Kidney glomerular epithelial cell (primary cell): ENCODE results near the gene MSMB.

ENCODE experiments used
- DNase-seq: peaks from one replicate; lab custom pipeline; 2025; lab: John Stamatoyannopoulos, UW

MSMB gene

GRCh38 chr10:46033602-46034011 is 12.5 kb downstream of the MSMB start:
- peak; percentile 70 for DNase-seq

DNA sequence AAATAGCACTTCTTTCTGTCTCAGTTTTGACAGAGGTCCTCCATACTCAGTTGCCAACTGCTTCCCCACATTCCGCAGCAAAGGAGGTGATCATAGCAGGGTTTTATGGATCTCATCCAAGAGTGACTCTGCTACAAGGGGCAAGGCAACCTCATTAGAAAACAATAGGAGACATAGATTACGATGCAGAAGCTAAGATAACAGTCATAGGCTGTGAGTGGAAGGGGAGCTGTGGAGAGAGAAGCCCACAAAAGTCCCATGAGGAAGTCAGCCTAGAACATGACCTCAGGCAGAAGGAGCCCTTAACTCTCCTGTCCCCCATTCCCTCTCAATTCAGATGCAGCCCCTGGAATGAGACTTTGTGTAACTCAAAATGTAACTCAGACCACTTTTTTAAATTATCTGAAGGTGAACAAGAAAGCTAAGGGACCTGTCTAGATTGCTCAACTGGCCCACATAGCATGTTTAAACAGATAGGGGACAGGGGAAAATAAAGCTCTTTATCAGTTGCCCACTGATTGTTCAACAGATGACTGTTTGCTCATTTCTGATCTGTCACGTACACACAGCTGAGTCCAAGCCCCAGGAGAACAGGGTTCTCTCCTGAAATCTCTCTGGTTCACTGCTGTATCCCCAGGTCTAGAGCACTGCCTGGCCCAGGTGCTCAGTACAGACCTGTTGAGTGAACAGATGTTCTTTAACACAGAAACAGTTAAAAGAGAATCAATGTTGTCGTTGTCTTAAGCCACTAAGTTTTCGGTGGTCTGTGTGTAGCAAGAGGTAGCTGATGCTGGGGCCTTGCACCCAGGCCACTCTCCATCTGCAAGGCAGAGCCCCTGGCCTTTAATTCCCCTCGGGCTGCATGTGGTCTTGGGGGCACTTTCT is 14.2 kb downstream of the MSMB start:
- DNase-seq = no peak

DNA sequence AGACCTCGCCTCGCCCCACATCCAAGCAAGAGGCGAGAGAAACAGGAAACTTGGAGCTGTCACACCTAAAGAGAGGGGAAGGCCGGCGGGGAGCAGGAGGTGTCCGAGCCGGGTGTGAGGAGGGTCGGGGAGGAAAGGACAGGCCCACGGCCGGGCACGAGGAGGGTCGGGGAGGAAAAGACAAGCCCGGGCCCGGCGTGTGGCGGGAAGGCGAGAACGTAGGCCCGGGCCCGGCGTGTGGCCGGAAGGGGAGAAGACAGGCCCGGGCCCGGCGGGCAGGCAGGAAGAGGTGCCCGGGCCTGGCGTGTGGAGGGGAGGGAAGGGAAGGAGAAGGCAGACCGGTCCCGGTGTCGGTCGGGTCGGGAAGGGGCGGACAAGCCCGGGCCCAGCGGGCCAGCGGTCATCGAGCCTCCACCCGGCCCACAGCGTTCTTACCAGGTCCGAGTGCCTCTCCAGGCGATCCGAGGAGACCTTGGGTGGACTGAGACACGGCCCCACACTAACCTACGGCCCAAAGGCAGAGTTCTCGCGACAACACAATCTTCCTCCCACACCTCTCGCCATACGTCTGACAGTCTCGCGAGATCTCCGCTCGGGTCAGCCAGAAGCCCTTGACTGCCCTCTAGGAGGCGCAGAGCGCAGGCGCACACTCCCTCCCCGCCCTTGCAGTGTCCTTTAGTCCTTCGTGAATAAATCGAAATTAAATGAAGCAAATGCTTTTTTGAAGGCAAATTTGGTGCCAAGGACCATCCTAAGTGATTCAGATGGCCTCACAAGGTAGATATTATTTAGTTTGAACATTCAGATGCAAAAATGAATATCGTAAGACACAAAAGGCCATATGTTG is 15.8 kb downstream of the MSMB start, which contains the start of gene NCOA4:
TSS of gene NCOA4 (minus strand) at position 533 of the 847 bp plus-strand sequence. CDS start 13,943 bp downstream, outside the sequence.
- DNase-seq = peak; percentile 99

DNA sequence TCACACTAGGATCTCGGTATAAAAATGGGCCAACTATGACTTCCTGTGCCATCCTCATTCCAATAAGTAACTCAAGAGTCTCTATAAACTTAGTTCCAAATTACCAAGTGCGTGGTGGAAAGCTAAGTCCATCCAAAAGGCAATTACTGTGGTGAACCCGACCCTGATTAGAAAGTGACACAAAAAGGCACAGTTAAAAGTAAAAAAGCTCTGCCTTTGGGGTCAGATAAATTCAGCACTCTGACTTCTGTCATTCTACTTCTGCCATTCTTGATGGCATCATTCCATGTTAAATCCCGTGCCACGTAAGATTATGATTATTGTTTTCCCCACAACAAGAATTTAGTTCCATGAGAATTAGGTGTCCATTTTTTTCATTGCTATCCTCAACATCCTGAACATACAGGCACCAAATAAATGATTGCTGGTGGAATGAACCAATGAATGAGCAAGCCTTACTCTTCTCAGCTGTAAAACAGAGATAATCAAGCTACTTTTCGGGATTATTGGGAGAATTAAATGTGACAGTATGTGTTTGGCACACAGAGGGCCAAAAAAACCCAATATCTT is 16.5 kb downstream of the MSMB start:
- DNase-seq = no peak

GRCh38 chr10:46028584-46029460 is 17.2 kb downstream of the MSMB start:
- peak; percentile 77 for DNase-seq

- no peak for DNase-seq
Measured at GRCh38 chr10:46026106-46026505, 20.0 kb downstream of the MSMB start.

- DNase-seq = no peak
Measured at GRCh38 chr10:46025406-46025805, 20.7 kb downstream of the MSMB start.

- DNase-seq = no peak
Measured at GRCh38 chr10:46024948-46025347, 21.1 kb downstream of the MSMB start.

DNA sequence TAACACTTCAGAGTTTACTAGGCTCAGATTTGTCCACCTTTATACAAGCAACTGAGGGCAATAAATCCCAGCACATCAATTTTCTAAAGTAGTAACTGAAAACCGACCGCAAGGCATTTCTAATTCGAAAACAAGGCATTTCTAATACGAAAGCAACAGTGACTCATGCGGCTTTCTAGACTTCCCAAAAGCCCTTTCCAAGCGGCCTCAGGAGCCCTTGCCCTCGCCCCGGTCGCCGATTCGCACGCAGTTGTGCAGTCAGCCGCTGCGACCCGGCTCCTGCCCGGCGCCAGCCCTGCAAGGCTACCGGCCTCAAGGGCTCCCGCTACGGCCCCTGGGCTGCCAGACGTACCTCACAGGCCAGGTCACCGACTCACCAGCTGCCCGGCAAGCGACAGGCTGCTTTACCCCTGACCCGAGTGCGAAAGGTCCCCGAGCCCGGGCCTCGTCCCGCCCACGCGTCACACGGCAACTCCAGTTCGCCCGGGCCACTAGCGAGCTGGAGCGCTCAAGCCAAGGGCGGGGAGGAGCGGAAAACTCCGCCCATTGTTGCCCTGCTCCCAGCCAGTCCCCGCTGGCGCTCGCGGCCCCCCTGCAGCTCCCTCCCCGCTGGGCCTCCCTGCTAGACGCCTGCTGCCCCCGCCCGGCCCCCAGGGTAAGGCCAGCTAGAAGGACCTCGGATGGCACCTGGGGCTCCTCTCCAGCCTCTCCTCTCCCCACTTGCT is 22.9 kb downstream of the MSMB start:
- DNase-seq = peak; percentile 84

DNA sequence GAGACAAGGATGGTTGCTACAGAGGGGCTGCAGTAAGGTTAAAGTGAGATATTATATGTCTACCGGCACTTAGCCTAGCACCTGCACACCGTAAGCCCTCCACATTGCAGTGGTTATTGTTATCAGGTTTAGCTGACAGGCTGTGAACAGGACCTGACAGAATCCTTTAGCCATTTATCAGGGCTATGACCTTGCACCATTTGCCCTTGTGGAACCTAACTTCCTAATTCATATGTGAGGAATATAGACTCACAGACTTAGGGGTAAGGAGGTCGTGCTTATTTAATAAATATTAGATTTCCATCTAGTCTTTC is 25.8 kb downstream of the MSMB start:
- no peak for DNase-seq

GRCh38 chr10:46019569-46020343 is 26.3 kb downstream of the MSMB start:
- no peak for DNase-seq

GRCh38 chr10:46019177-46019528 is 26.9 kb downstream of the MSMB start:
- DNase-seq = no peak

DNA sequence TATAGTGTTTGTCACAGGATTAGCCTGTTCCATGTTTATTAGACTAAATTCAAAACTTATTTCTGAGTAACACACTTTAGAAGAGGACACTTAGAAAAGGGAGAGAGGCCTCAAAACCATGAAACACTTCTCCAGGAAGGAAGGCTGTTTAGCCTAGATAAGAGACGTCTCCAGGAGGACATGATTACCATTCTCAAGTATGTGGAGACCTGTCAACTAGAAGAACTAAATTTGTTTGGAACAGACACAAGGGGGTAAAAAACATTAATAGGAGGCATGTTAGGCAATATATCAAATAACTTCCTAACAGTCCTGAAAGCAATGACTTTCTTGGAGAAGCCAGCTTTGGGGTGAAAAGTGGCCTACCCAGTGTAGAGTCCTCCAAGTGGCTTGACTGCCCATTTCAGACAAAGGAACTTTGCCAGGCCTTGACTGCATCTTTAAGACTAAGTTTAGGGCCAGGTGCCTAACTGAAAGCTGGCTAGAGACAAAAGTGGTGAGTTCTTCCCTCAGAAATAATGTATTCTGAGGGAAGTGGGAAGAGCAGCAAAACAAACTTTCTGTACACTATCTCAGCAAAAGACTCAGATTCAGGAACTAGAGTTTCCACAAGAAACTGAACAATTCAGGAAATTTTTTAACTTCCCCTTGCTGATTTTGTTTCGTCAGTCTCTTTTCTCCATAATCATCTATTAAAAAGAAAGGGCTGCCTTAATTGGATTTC is 27.5 kb downstream of the MSMB start:
- DNase-seq = no peak

- no peak for DNase-seq
Measured at GRCh38 chr10:46017733-46018132, 28.3 kb downstream of the MSMB start.

DNA sequence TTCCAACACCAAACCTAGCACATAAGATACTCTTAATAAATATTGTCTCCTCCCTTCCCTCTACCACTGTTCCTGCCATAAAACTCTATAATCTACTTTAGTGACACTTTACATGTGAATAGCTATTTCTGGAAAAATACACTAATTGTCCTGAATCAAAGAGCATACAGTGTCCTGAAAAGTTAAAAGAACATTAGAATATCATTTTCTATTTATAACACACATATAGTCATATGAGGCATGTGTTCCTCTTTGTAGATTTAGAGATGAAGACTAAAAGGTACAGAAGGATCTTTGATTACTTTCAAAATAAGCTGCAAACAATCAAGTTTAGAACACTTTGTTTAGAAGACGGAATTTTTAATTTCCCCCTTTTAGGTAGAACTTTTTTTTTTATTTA is 29.3 kb downstream of the MSMB start:
- no peak for DNase-seq

DNA sequence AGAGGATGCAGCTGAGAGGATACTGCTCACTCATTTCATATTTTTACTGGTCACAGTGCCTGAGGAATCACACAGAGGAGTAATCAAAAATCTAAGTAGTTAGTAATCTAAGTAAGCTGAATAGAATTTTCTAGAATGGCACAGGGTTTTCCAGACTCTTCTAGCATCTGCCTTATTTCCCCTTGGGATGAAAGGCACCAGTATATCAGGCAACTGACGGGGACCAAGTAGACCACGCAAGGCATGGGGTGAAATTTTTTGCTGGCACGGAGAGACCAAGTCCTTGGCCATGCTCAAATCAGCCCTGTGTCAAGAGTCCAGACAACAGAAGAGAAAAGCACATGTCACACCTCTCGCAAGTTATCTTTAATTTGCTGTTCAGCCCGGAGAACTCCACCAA is 29.9 kb downstream of the MSMB start:
- no peak for DNase-seq

DNA sequence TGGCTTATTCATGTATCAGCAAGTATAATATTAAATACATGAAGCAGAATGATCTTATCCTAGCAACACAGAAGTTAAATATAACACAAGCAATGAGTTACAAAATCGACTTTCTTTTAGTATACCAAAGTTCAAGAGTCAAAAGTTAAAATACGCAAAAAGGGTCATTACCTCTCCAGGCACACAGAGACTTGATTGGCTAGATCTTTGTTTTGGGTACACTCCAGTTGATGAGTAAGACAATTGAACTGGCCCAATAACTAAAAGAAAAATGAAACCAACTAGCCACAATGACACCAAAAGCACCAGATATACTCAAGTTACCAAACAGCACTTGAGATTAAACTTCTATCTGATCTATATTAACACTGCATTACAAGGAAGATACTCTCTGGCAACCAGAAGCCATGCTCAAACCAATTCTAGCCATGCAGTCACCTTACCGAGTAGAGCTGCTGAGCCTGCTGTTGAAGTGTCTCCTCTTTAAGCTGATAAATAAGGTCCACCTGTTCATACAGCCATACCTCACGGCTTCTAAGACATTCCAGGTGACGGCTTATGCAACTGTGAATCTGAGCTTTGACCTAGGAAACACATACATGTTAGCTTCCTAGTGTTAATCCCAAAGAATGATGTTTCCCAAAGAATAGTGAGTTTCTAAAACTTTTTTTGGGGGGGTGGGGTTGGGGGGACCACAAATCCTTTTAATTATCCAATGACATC is 31.2 kb downstream of the MSMB start:
- DNase-seq = no peak

DNA sequence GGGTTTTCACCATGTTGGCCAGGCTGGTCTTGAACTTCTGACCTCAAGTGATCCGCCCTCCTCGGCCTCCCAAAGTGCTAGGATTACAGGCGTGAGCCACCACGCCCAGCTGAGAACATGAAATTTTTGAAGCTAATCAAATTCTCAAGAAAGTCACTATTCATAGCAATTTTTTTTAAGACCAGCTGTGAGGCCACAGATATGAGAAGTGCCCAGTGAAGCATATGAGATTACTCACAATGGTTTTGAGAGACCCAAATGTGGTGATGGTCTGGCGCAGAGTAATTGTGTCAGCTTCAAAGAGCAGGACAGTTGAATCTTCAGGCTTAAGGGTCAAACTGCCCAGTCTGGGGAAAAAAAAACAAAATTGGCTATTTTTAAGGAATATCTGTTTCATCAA is 31.9 kb downstream of the MSMB start:
- DNase-seq = no peak

DNA sequence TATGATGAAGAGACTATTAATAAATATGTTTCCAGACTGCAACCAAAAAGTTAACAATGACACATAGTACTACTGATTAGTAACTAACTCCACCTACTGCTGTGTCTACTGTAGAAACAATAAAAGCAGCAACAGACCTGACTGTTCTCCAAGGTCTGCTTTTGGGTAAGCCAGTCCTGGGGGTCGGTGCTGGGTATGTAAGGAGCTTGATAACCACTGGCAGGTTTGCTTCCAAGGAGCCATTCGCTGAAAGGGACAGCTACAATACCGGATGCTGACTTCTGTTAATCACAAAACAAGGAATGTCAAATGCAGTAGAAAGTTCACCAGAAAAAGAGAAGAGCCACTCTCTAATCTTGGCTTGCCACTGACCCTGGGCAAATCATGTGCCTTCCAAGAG is 33.3 kb downstream of the MSMB start:
- DNase-seq = no peak
